ENCODE results near the gene CFC1. TPM values are rescaled to one million over a fixed set of nuclear protein-coding genes. Genes with fewer than 3 reads are reported as not detected.
"Not testable (repeated sequence)": the region's sequence is repeated elsewhere in the genome, so short reads cannot be mapped to it uniquely, and the experiment has no call there.

Gene CFC1
- total and polyA plus RNA-seq, 2 of the 4 experiments (the other 2 are of a cell fraction): not detected

DNA sequence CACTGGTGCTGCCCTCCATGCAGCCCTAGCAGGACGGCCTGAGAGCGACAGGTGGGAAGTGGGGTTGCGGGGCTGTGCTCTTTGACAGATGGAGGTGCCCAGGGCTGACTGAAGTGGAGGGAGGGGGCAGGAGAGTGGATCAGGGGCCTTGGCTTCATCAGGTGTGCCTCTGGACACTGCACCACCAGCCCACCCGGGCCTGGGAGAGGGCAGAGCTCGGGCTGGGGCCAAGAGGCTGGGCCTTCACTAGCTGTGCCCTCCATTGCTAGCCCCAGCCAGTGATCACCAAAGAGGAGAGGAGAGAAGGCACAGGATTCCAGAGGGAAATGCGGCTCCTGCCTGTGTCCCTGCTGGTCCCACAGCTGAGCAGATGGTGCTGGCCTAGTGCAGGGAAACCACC lies 2.6 kb downstream of the CFC1 start:
- H3K9me3 ChIP-seq (ENCODE audit: control insufficient read depth, insufficient read depth, low read length); H3K27ac ChIP-seq (ENCODE audit: insufficient read depth, low read length); H3K9me1 ChIP-seq (ENCODE audit: insufficient read depth, low read length); BruUV-seq (replicated peaks); H2BK15ac ChIP-seq (ENCODE audit: low read depth, low read length); intact Hi-C loops (cut with micrococcal nuclease); H3K4ac ChIP-seq (ENCODE audit: low read depth, low read length); CTCF ChIA-PET; H3K27me3 ChIP-seq (ENCODE audit: control insufficient read depth, insufficient read depth, low read length); H3K23ac ChIP-seq (ENCODE audit: low read depth, low read length); H2BK5ac ChIP-seq (ENCODE audit: low read depth, low read length, poor library complexity, severe bottlenecking); H3K18ac ChIP-seq (ENCODE audit: low read depth, low read length); DNase-seq; in situ Hi-C loops (cut with MboI; ENCODE audit: low sequenced_read_pairs); H2BK120ac ChIP-seq (ENCODE audit: low read depth, low read length); H3K56ac ChIP-seq (ENCODE audit: extremely low read depth, insufficient read depth, low read length); dilution Hi-C loops (cut with HindIII; ENCODE audit: low sequenced_read_pairs, unreplicated experiment); H3K79me1 ChIP-seq (ENCODE audit: low read depth in 1 of 2, low read length in 2 of 2); H4K5ac ChIP-seq (ENCODE audit: low read depth, low read length); H3K4me3 ChIP-seq (ENCODE audit: insufficient read depth, low read depth, low read length); POLR2A ChIA-PET (ENCODE audit: unreplicated experiment); H4K8ac ChIP-seq (ENCODE audit: low read depth in 2 of 2, low read length in 2 of 2); H2BK20ac ChIP-seq (ENCODE audit: low read depth, low read length); H4K91ac ChIP-seq (ENCODE audit: insufficient read depth, low read depth, low read length); H3K9ac ChIP-seq (ENCODE audit: low read depth, low read length); H2AK9ac ChIP-seq (replicated peaks; ENCODE audit: low read depth, low read length, poor library complexity); H3K4me2 ChIP-seq (ENCODE audit: low read depth, low read length); H2AFZ ChIP-seq (replicated peaks; ENCODE audit: low read length, poor library complexity); H3K4me1 ChIP-seq (ENCODE audit: control insufficient read depth, insufficient read depth, low read length); H2AK5ac ChIP-seq (ENCODE audit: low read depth, low read length); H3K36me3 ChIP-seq (ENCODE audit: control insufficient read depth, insufficient read depth, low read length); ATAC-seq (ENCODE audit: low read depth); H4K20me1 ChIP-seq (ENCODE audit: insufficient read depth, low read length); H3K14ac ChIP-seq (replicated peaks; ENCODE audit: low read depth, low read length): not testable (repeated sequence)
- no CpG with 5 or more reads among the region's 6 CpGs for WGBS, 2 experiments (ENCODE audit: extremely low coverage in 2 of 2, insufficient read length in 1 of 2)

DNA sequence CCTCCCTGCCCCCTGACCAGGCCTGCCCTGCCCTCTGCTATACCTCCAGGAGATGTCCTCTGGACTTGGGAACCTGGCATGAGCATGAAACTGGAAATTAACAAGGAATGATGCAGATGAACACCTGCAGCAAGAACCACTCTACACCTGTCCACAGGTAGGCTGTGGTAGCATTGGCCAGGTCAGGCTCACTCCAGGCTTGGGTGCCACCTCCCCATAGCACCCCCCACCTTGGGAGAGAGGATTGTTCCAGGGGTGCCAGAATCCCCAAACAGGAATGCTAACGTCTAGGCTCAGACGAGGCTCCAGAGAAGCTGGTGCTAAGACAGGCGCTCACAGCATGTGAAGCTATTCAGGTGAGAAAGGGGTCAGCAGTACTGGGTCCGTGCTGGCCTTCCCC lies 5.4 kb downstream of the CFC1 start:
- intact Hi-C loops (cut with micrococcal nuclease); H2AFZ ChIP-seq (replicated peaks; ENCODE audit: low read length, poor library complexity); H3K14ac ChIP-seq (replicated peaks; ENCODE audit: low read depth, low read length); H3K23ac ChIP-seq (ENCODE audit: low read depth, low read length); H3K4ac ChIP-seq (ENCODE audit: low read depth, low read length); H3K18ac ChIP-seq (ENCODE audit: low read depth, low read length); H4K8ac ChIP-seq (ENCODE audit: low read depth in 2 of 2, low read length in 2 of 2); H4K91ac ChIP-seq (ENCODE audit: insufficient read depth, low read depth, low read length); H3K9ac ChIP-seq (ENCODE audit: low read depth, low read length); CTCF ChIA-PET; DNase-seq; H2AK9ac ChIP-seq (replicated peaks; ENCODE audit: low read depth, low read length, poor library complexity); BruUV-seq (replicated peaks); ATAC-seq (ENCODE audit: low read depth); H3K79me1 ChIP-seq (ENCODE audit: low read depth in 1 of 2, low read length in 2 of 2); H3K4me3 ChIP-seq (ENCODE audit: insufficient read depth, low read depth, low read length); H4K5ac ChIP-seq (ENCODE audit: low read depth, low read length); H2BK5ac ChIP-seq (ENCODE audit: low read depth, low read length, poor library complexity, severe bottlenecking); H4K20me1 ChIP-seq (ENCODE audit: insufficient read depth, low read length); in situ Hi-C loops (cut with MboI; ENCODE audit: low sequenced_read_pairs); H3K36me3 ChIP-seq (ENCODE audit: control insufficient read depth, insufficient read depth, low read length); POLR2A ChIA-PET (ENCODE audit: unreplicated experiment); H2AK5ac ChIP-seq (ENCODE audit: low read depth, low read length); H3K4me1 ChIP-seq (ENCODE audit: control insufficient read depth, insufficient read depth, low read length); dilution Hi-C loops (cut with HindIII; ENCODE audit: low sequenced_read_pairs, unreplicated experiment); H3K4me2 ChIP-seq (ENCODE audit: low read depth, low read length); H3K56ac ChIP-seq (ENCODE audit: extremely low read depth, insufficient read depth, low read length); H3K9me3 ChIP-seq (ENCODE audit: control insufficient read depth, insufficient read depth, low read length); H2BK20ac ChIP-seq (ENCODE audit: low read depth, low read length); H3K27ac ChIP-seq (ENCODE audit: insufficient read depth, low read length); H3K27me3 ChIP-seq (ENCODE audit: control insufficient read depth, insufficient read depth, low read length); H2BK15ac ChIP-seq (ENCODE audit: low read depth, low read length); H2BK120ac ChIP-seq (ENCODE audit: low read depth, low read length); H3K9me1 ChIP-seq (ENCODE audit: insufficient read depth, low read length): not testable (repeated sequence)
- WGBS, 2 experiments (ENCODE audit: extremely low coverage in 2 of 2, insufficient read length in 1 of 2): no CpG with 5 or more reads among the region's 4 CpGs

All from IMR-90 (cell line).